ENCODE measurements around the gene MALRD1.

MALRD1 gene

DNA sequence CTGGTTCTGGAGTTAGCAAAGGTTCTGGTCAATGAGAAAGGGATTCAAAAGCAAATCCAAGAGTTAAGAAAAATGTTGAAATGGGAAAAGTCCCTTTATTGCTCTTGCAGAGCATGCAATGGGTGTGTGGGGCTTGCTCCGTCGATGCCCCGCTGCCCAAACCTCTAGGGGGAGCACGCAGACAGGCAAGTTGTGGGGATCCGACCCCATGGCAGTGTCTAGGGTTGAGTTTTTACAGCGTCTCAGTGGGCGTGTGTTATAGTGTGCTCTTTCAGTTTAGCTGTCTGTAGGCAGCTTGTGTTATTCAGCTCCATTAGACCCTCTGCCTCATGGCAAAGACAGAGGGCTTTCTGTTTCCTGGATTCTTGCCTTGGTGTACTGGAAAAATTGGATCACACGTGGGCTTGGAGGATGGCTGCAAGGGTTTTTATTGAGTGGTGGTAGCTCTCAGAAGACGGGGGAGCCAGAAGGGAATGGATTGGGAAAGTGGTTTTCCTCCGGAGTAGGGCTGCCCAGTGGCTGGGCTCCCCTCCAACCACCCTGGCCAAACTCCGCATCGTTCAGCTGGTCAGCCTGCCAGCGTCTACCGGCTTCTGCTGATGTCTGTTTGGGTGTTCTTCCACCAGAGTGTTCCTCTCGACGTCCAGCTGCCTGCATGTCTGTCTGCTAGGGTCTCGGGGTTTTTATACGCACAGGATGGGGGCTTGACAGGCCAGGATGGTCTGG is 665.4 kb downstream of the MALRD1 start:
- H3K36me3 ChIP-seq, result no peaks in the 10 kb centered on the region
- TF ChIP-seq CTCF (IDR thresholded peaks at IDR 0.05; ENCODE audit: low read depth, low read length), result peak; percentile 4; the same call in 1 of the 2 replicates
- no peak overlapping the region for H3K4me3 ChIP-seq (ENCODE audit: low read depth, low read length)
- H3K27me3 ChIP-seq (ENCODE audit: insufficient read depth, low read depth, severe bottlenecking), result no peaks in the 10 kb centered on the region
- H3K9me3 ChIP-seq (ENCODE audit: severe bottlenecking), result no peaks in the 10 kb centered on the region
- H3K27ac ChIP-seq, result no peak overlapping the region
- no peak for DNase-seq

DNA sequence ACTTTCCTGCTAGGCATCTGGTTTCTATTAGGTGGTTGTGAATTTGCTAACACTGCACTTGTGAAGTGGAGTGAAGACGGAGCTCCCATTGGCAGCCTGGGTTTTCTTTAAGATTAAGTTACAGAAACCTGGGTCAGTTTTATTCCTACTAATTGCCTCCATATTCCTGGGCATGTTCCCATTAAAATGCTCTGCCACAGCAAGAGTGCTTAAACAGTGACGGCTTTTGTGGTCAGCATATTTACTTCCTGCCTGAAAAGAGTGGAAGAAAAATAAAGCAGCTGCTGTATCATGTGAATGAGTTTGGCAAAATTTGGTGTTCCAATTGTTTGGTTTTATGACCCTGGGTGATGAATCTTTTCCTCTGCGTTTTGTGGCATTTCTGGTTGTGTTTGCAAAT is 670.7 kb downstream of the MALRD1 start:
- no peak for DNase-seq
- H3K27ac ChIP-seq, result no peak overlapping the region
- H3K27me3 ChIP-seq (ENCODE audit: insufficient read depth, low read depth, severe bottlenecking), result no peaks in the 10 kb centered on the region
- no peak for TF ChIP-seq CTCF (IDR thresholded peaks at IDR 0.05; ENCODE audit: low read depth, low read length)
- no peaks in the 10 kb centered on the region for H3K36me3 ChIP-seq
- no peaks in the 10 kb centered on the region for H3K9me3 ChIP-seq (ENCODE audit: severe bottlenecking)
- H3K4me3 ChIP-seq (ENCODE audit: low read depth, low read length), result no peak overlapping the region

DNA sequence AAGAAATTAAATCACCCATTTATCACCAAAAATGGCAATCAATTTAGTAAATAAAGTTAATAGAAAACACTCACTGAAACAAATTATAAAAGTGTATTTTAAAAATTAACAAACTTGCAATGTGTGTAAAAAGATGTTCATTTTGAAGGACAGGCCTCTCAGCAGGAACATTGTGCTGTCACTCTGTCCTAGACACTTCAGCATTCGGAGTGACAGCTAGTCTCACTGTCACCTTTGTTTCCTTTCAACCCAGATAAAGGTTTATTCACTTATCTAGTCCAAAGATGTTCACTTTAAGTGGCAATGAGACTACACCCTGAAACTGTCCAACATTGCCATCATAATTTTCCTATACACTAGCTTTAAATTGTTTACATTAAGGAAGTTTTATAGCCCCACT is 675.7 kb downstream of the MALRD1 start:
- no peak for TF ChIP-seq CTCF (IDR thresholded peaks at IDR 0.05; ENCODE audit: low read depth, low read length)
- Histone ChIP-seq H3K27me3 (ENCODE audit: insufficient read depth, low read depth, severe bottlenecking) (no peaks in the 10 kb centered on the region), H3K9me3 (ENCODE audit: severe bottlenecking) (no peaks in the 10 kb centered on the region), H3K27ac (no peak overlapping the region), H3K4me3 (ENCODE audit: low read depth, low read length) (no peak overlapping the region), H3K36me3 (no peaks in the 10 kb centered on the region)
- no peak for DNase-seq

- H3K27ac ChIP-seq, result peak overlapping the region; percentile 79
- peak; percentile 58 for DNase-seq
- TF ChIP-seq CTCF (IDR thresholded peaks at IDR 0.05; ENCODE audit: low read depth, low read length), result no peak
- no peaks in the 10 kb centered on the region for H3K9me3 ChIP-seq (ENCODE audit: severe bottlenecking)
- H3K27me3 ChIP-seq (ENCODE audit: insufficient read depth, low read depth, severe bottlenecking), result no peaks in the 10 kb centered on the region
- H3K36me3 ChIP-seq, result no peaks in the 10 kb centered on the region
- H3K4me3 ChIP-seq (ENCODE audit: low read depth, low read length), result peak overlapping the region; percentile 28
These were observed 679.8 kb downstream of the MALRD1 start for GRCh38 chr10:19728376-19728775.

GRCh38 chr10:19728964-19729363 is 680.4 kb downstream of the MALRD1 start:
- Histone ChIP-seq H3K4me3 (ENCODE audit: low read depth, low read length) (peak overlapping the region; percentile 16), H3K9me3 (ENCODE audit: severe bottlenecking) (no peaks in the 10 kb centered on the region), H3K36me3 (no peaks in the 10 kb centered on the region), H3K27ac (peak overlapping the region; percentile 79), H3K27me3 (ENCODE audit: insufficient read depth, low read depth, severe bottlenecking) (no peaks in the 10 kb centered on the region)
- no peak for TF ChIP-seq CTCF (IDR thresholded peaks at IDR 0.05; ENCODE audit: low read depth, low read length)
- DNase-seq, result peak; percentile 11

Measured in WERI-Rb-1 (cell line).